B cell (primary cell): ENCODE results near the gene DGKB. TPM values are rescaled to one million over a fixed set of nuclear protein-coding genes. Genes with fewer than 3 reads are reported as not detected.

Source experiments
- ATAC-seq: fragments of 200-7000 bp; cut with Tn5 transposase; one replicate; pipeline ENCODE4 v1.10.0; 2021; ENCODE audit warnings: low read depth, mild to moderate bottlenecking, moderate number of reproducible peaks, moderate library complexity
- CTCF ChIA-PET: fragments of 350-600 bp; sonication (Branson Sonifier 250); formaldehyde crosslinking; loops from one replicate; lab custom pipeline; 2021; ENCODE audit warnings: antibody characterized with exemption, inconsistent platforms; lab: Charles Lee
- POLR2A ChIA-PET: fragments of 350-600 bp; sonication (Branson Sonifier 250); formaldehyde crosslinking; loops from one replicate; lab custom pipeline; 2021; ENCODE audit warnings: antibody characterized with exemption; lab: Charles Lee
- DNase-seq: peaks from one replicate; pipeline ENCODE4 v3.0.0; 2013
- H2AFZ ChIP-seq: 2 replicates; pipeline ENCODE4 v1.6.1; 2012; ENCODE audit warnings: mild to moderate bottlenecking, low read depth, low read length; ENCODE audit not compliant: insufficient read depth, poor library complexity, severe bottlenecking
- H3K27ac ChIP-seq, 2 donors: 1 replicate in 1 of 2; 2 replicates in 1 of 2; pipeline ENCODE4 v1.5.1; 2012 to 2013; ENCODE audit warnings: low read length in 2 of 2, mild to moderate bottlenecking in 2 of 2, moderate library complexity in 1 of 2
- H3K27me3 ChIP-seq, 4 experiments: fragments of 200-600 bp in 1 of 4; sonication (generic) in 1 of 4; replicated peaks in 1 of 4; 1 replicate in 2 of 4; 2 replicates in 2 of 4; pipeline versions ENCODE4 v1.6.1 to v1.7.0; 2013 to 2016; ENCODE audit warnings: low read length in 3 of 4, mild to moderate bottlenecking in 2 of 4, mixed read lengths in 1 of 4, moderate library complexity in 1 of 4; ENCODE audit not compliant: insufficient read depth in 4 of 4, control insufficient read depth in 3 of 4; ENCODE audit errors: control extremely low read depth in 1 of 4
- H3K36me3 ChIP-seq, 2 experiments: replicated peaks in 1 of 2; 1 replicate in 1 of 2; 2 replicates in 1 of 2; pipeline versions ENCODE4 v1.6.1 to v1.7.1; 2013; ENCODE audit warnings: low read length in 1 of 2; ENCODE audit not compliant: insufficient read depth in 2 of 2, control insufficient read depth in 1 of 2; ENCODE audit errors: control extremely low read depth in 1 of 2, extremely low read depth in 1 of 2
- H3K4me1 ChIP-seq, 2 donors: fragments of 200-600 bp in 1 of 2; sonication (generic) in 1 of 2; 1 replicate in 1 of 2; 2 replicates in 1 of 2; pipeline versions ENCODE4 v1.5.1 to v1.6.1; 2013 to 2017; ENCODE audit warnings: low read length in 2 of 2; ENCODE audit not compliant: control insufficient read depth in 2 of 2, insufficient read depth in 2 of 2
- H3K4me2 ChIP-seq: replicated peaks from 2 replicates; pipeline ENCODE3; 2012; ENCODE audit warnings: mild to moderate bottlenecking, low read depth, low read length; ENCODE audit not compliant: poor library complexity, severe bottlenecking
- H3K4me3 ChIP-seq, 5 experiments: fragments of 200-600 bp in 1 of 5; sonication (generic) in 1 of 5; 1 replicate in 3 of 5; 2 replicates in 2 of 5; pipeline versions ENCODE4 v1.5.1 to v1.7.0; 2011 to 2016; ENCODE audit warnings: low read length in 4 of 5, mild to moderate bottlenecking in 4 of 5, low read depth in 2 of 5, control low read depth in 1 of 5, moderate library complexity in 1 of 5; ENCODE audit not compliant: insufficient read depth in 1 of 5; ENCODE audit errors: control extremely low read depth in 1 of 5, extremely low read depth in 1 of 5
- H3K79me2 ChIP-seq: fragments of 200-600 bp; sonication (generic); one replicate; pipeline ENCODE4 v1.6.0; 2016; ENCODE audit warnings: low read length; ENCODE audit not compliant: control insufficient read depth, insufficient read depth
- H3K9ac ChIP-seq: fragments of 200-600 bp; sonication (generic); 2 replicates; pipeline ENCODE4 v1.6.1; 2017; ENCODE audit warnings: mild to moderate bottlenecking, low read length, moderate library complexity
- H3K9me3 ChIP-seq, 3 donors: one replicate each; pipeline versions ENCODE4 v1.6.1 to v1.7.1; 2013; ENCODE audit warnings: low read length in 2 of 3; ENCODE audit not compliant: control insufficient read depth in 2 of 3, insufficient read depth in 1 of 3; ENCODE audit errors: control extremely low read depth in 1 of 3
- H4K20me1 ChIP-seq: 2 replicates; pipeline ENCODE4 v1.6.0; 2012; ENCODE audit warnings: mild to moderate bottlenecking, low read length; ENCODE audit not compliant: insufficient read depth, control insufficient read depth, poor library complexity, severe bottlenecking
- H3K27ac Mint-ChIP-seq: one replicate; pipeline ENCODE4 v1.8.0; 2021; ENCODE audit warnings: mixed read lengths
- H3K27me3 Mint-ChIP-seq: one replicate; pipeline ENCODE4 v1.8.0; 2021; ENCODE audit warnings: mixed read lengths
- H3K4me1 Mint-ChIP-seq: one replicate; pipeline ENCODE4 v1.8.0; 2021; ENCODE audit warnings: mixed read lengths
- H3K4me3 Mint-ChIP-seq: one replicate; pipeline ENCODE4 v1.8.0; 2021; ENCODE audit warnings: mixed read lengths
- H3K9me3 Mint-ChIP-seq: one replicate; pipeline ENCODE4 v1.8.0; 2022; ENCODE audit warnings: mixed read lengths; ENCODE audit not compliant: insufficient read depth
- EZH2 ChIP-seq: IDR thresholded peaks from 2 replicates; pipeline ENCODE4 v1.6.1; 2012; ENCODE audit warnings: borderline replicate concordance, low read depth, mild to moderate bottlenecking, moderate library complexity, low read length; ENCODE audit not compliant: insufficient read depth, poor library complexity, severe bottlenecking
- WGBS: methylation state at CpG from one replicate; pipeline ENCODE4 v1.1.5; 2013; ENCODE audit warnings: missing lambda C conversion rate; ENCODE audit not compliant: insufficient coverage; 5-methylcytosine and 5-hydroxymethylcytosine counted together
- intact Hi-C: fragments of 100-400 bp; cut with micrococcal nuclease; formaldehyde crosslinking; loops from one replicate; pipeline ENCODE4 v1.10.0; 2022
- polyA plus RNA-seq: library from polyadenylated mRNA; depleted of rRNA; stranded (reverse); fragments of >200 nt; gene quantifications from 2 replicates; pipeline ENCODE4 v1.2.3, GENCODE V29; 2012
- total RNA-seq, 2 donors: library from RNA; stranded (reverse); fragments of 120-200 nt in 1 of 2; gene quantifications; 1 replicate in 1 of 2; 2 replicates in 1 of 2; pipeline versions ENCODE4 v1.2.3 to v1.2.4, GENCODE V29; 2013 to 2022
- TF ChIP-seq, protein P1 (sequence below): fragments of 200-600 bp; IDR thresholded peaks from one replicate; pipeline ENCODE4 v1.8.0; 2022; ENCODE audit warnings: antibody characterized with exemption, mild to moderate bottlenecking

Gene DGKB
- total and polyA plus RNA-seq, 2 donors (not counting 1 experiment from before 2014, with no cell fraction given): not detected

GRCh38 chr7:14841086-14841485, 61.5 kb downstream of the DGKB start:
- Histone ChIP-seq H3K4me1 (no peaks in the 10 kb centered on the region), H3K9me3 (no peaks in the 10 kb centered on the region), H3K4me3 (no peak overlapping the region), H3K4me2 (no peak overlapping the region), H4K20me1 (no peaks in the 10 kb centered on the region), H3K9ac (no peak overlapping the region), H2AFZ (no peak overlapping the region), H3K27ac (no peak overlapping the region), H3K27me3 (no peaks in the 10 kb centered on the region), H3K36me3 (no peaks in the 10 kb centered on the region), H3K79me2 (no peaks in the 10 kb centered on the region)
- whole genome bisulfite sequencing: no CpG with 5 or more reads among the region's 2 CpGs
- no peak overlapping the region for H3K27ac Mint-ChIP-seq
- no peak for ATAC-seq
- no peak overlapping the region for H3K4me3 Mint-ChIP-seq
- H3K4me1 Mint-ChIP-seq: no peaks in the 10 kb centered on the region
- ChIA-PET CTCF (no interaction called here), POLR2A (no interaction called here)
- H3K9me3 Mint-ChIP-seq: no peaks in the 10 kb centered on the region
- no peak for DNase-seq
- no peaks in the 10 kb centered on the region for H3K27me3 Mint-ChIP-seq
- intact Hi-C loops: no loop called here
- TF ChIP-seq, protein P1, sequence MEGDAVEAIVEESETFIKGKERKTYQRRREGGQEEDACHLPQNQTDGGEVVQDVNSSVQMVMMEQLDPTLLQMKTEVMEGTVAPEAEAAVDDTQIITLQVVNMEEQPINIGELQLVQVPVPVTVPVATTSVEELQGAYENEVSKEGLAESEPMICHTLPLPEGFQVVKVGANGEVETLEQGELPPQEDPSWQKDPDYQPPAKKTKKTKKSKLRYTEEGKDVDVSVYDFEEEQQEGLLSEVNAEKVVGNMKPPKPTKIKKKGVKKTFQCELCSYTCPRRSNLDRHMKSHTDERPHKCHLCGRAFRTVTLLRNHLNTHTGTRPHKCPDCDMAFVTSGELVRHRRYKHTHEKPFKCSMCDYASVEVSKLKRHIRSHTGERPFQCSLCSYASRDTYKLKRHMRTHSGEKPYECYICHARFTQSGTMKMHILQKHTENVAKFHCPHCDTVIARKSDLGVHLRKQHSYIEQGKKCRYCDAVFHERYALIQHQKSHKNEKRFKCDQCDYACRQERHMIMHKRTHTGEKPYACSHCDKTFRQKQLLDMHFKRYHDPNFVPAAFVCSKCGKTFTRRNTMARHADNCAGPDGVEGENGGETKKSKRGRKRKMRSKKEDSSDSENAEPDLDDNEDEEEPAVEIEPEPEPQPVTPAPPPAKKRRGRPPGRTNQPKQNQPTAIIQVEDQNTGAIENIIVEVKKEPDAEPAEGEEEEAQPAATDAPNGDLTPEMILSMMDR: no peak
- no peak for TF ChIP-seq EZH2

DNA sequence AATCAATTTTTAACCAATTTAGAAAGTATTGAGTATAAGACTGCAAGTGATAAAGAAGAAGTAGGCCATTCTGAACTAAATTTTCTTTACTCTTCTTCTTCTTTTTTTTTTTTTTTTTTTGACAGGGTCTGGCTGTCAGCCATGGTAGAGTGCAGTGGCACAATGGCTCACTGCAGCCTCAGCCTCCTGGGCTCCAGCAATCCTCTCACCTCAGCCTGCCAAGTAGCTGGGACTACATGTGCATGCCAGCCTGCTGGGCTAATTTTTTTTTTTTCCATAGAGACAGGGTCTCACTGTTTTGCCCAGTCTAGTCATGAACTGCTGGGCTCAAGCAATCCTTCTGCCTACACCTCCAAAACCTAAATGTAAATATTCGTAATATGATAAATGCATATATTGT, 63.2 kb downstream of the DGKB start:
- no peaks in the 10 kb centered on the region for H3K79me2 ChIP-seq
- intact Hi-C loops: no loop called here
- ChIA-PET POLR2A (no interaction called here), CTCF (no interaction called here)
- H3K4me3 Mint-ChIP-seq: no peak overlapping the region
- no peak overlapping the region for H2AFZ ChIP-seq
- H3K27ac Mint-ChIP-seq: no peak overlapping the region
- no peaks in the 10 kb centered on the region for H3K4me1 ChIP-seq
- no peaks in the 10 kb centered on the region for H3K27me3 ChIP-seq
- H4K20me1 ChIP-seq: no peaks in the 10 kb centered on the region
- H3K36me3 ChIP-seq: no peaks in the 10 kb centered on the region
- no peaks in the 10 kb centered on the region for H3K9me3 Mint-ChIP-seq
- H3K4me1 Mint-ChIP-seq: no peaks in the 10 kb centered on the region
- H3K27me3 Mint-ChIP-seq: no peaks in the 10 kb centered on the region
- H3K4me3 ChIP-seq: no peak overlapping the region
- TF ChIP-seq EZH2: no peak
- TF ChIP-seq, protein P1: no peak
- no CpG with 5 or more reads among the region's 1 CpG for WGBS
- no peak overlapping the region for H3K27ac ChIP-seq
- no peak overlapping the region for H3K4me2 ChIP-seq
- no peak for DNase-seq
- H3K9ac ChIP-seq: no peak overlapping the region
- no peak for ATAC-seq
- no peaks in the 10 kb centered on the region for H3K9me3 ChIP-seq
